Skeletal muscle tissue (tissue), 4 donors: ENCODE measurements around the gene CYFIP2. TPM values are rescaled to one million over a fixed set of nuclear protein-coding genes. Genes with fewer than 3 reads are reported as not detected.
A peak's percentile ranks its signal among the peaks of the same experiment; 100 is the strongest.

Source experiments
- H3K27ac ChIP-seq: one replicate; pipeline ENCODE4 v1.7.0; 2013; ENCODE audit warnings: mild to moderate bottlenecking, low read depth, low read length, inconsistent platforms
- H3K27me3 ChIP-seq, 3 donors: one replicate each; pipeline ENCODE4 v1.7.0; 2013; ENCODE audit warnings: low read length in 3 of 3; ENCODE audit not compliant: control insufficient read depth in 3 of 3, insufficient read depth in 3 of 3
- H3K36me3 ChIP-seq, 3 donors: one replicate each; pipeline ENCODE4 v1.7.0; 2013; ENCODE audit warnings: low read length in 3 of 3; ENCODE audit not compliant: control insufficient read depth in 3 of 3, insufficient read depth in 3 of 3
- H3K4me1 ChIP-seq, 3 donors: one replicate each; pipeline ENCODE4 v1.7.0; 2013; ENCODE audit warnings: low read length in 3 of 3, mild to moderate bottlenecking in 3 of 3; ENCODE audit not compliant: control insufficient read depth in 3 of 3, insufficient read depth in 3 of 3
- H3K4me3 ChIP-seq, 3 donors: one replicate each; pipeline ENCODE4 v1.7.0; 2013; ENCODE audit warnings: low read length in 3 of 3
- H3K9ac ChIP-seq, 3 donors: one replicate each; pipeline ENCODE4 v1.7.0; 2013; ENCODE audit warnings: low read length in 3 of 3, mild to moderate bottlenecking in 3 of 3, moderate library complexity in 2 of 3, low read depth in 1 of 3
- H3K9me3 ChIP-seq, 3 donors: one replicate each; pipeline ENCODE4 v1.7.0; 2013; ENCODE audit warnings: low read length in 3 of 3; ENCODE audit not compliant: control insufficient read depth in 3 of 3
- total RNA-seq: library from RNA; depleted of rRNA; stranded (reverse); fragments of >200 nt; gene quantifications from one replicate; pipeline ENCODE4 v1.2.3, GENCODE V29; 2014
- donor health status: Osteomylitis.

The CYFIP2 gene
- total RNA-seq, 1 donor from 2014 or later, result 7.8 TPM

- no peak overlapping the region for H3K4me3 ChIP-seq
- H3K27ac ChIP-seq, result no peak overlapping the region
- no peaks in the 10 kb centered on the region for H3K27me3 ChIP-seq
- no peaks in the 10 kb centered on the region for H3K4me1 ChIP-seq
- H3K9ac ChIP-seq, result no peak overlapping the region
- peaks cover 0 to 8% (median 0%) of the 10 kb centered on the region in 3 donors for H3K36me3 ChIP-seq
- H3K9me3 ChIP-seq, result no peaks in the 10 kb centered on the region
These were observed 69.9 kb downstream of the CYFIP2 start for GRCh38 chr5:157335534-157336422.

GRCh38 chr5:157336423-157336744 lies 70.5 kb downstream of the CYFIP2 start:
- Histone ChIP-seq H3K9ac (no peak overlapping the region), H3K27ac (no peak overlapping the region), H3K27me3 (no peaks in the 10 kb centered on the region), H3K4me3 (no peak overlapping the region), H3K4me1 (no peaks in the 10 kb centered on the region), H3K9me3 (no peaks in the 10 kb centered on the region), H3K36me3 (peaks cover 0 to 8% (median 0%) of the 10 kb centered on the region in 3 donors)

DNA sequence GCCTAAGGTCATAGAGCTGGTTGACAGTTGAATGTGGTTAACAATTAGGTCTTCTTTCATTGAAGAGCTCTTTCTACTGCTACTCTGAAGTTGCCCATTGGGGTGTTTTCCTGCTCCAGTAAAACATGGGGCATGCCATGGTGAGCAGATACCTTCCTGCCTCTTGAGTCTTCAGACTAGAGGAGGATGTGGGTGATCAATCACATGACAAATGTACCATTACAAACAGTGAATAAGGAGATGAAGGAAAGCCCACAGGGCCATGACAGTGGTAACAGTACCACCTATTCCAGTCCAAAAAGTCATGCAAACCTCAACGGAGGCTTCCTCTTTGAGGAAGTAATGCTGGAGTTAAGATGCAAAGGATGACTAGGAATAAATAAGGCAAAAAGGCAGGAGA lies 73.5 kb downstream of the CYFIP2 start:
- Histone ChIP-seq H3K4me3 (no peak overlapping the region), H3K27me3 (no peaks in the 10 kb centered on the region), H3K27ac (no peak overlapping the region), H3K36me3 (no peaks in the 10 kb centered on the region), H3K9ac (no peak overlapping the region), H3K9me3 (no peaks in the 10 kb centered on the region), H3K4me1 (peaks cover 0 to 6% (median 2%) of the 10 kb centered on the region in 3 donors)

- H3K9me3 ChIP-seq, result no peaks in the 10 kb centered on the region
- H3K4me1 ChIP-seq, result peaks cover 5 to 6% (median 6%) of the 10 kb centered on the region in 3 donors
- no peaks in the 10 kb centered on the region for H3K36me3 ChIP-seq
- H3K9ac ChIP-seq, result no peak overlapping the region
- H3K27me3 ChIP-seq, result no peaks in the 10 kb centered on the region
- H3K27ac ChIP-seq, result no peak overlapping the region
- H3K4me3 ChIP-seq, result no peak overlapping the region
These were observed 77.0 kb downstream of the CYFIP2 start for GRCh38 chr5:157342822-157343402.

- Histone ChIP-seq H3K27me3 (no peaks in the 10 kb centered on the region), H3K9ac (peak overlapping the region in 1 of 3 donors; percentile 17), H3K4me3 (no peak overlapping the region), H3K27ac (peak overlapping the region; percentile 16), H3K4me1 (peaks cover 5 to 6% (median 6%) of the 10 kb centered on the region in 3 donors), H3K9me3 (no peaks in the 10 kb centered on the region), H3K36me3 (no peaks in the 10 kb centered on the region)
These were observed 78.2 kb downstream of the CYFIP2 start for GRCh38 chr5:157343842-157344790.

GRCh38 chr5:157345067-157345466 lies 79.1 kb downstream of the CYFIP2 start:
- no peak overlapping the region for H3K9ac ChIP-seq
- H3K9me3 ChIP-seq, result no peaks in the 10 kb centered on the region
- H3K4me1 ChIP-seq, result peaks cover 5 to 6% (median 6%) of the 10 kb centered on the region in 3 donors
- H3K4me3 ChIP-seq, result no peak overlapping the region
- H3K36me3 ChIP-seq, result no peaks in the 10 kb centered on the region
- H3K27ac ChIP-seq, result no peak overlapping the region
- no peaks in the 10 kb centered on the region for H3K27me3 ChIP-seq

GRCh38 chr5:157345485-157345884 lies 79.6 kb downstream of the CYFIP2 start:
- no peaks in the 10 kb centered on the region for H3K9me3 ChIP-seq
- H3K27ac ChIP-seq, result no peak overlapping the region
- H3K36me3 ChIP-seq, result no peaks in the 10 kb centered on the region
- H3K9ac ChIP-seq, result no peak overlapping the region
- H3K4me3 ChIP-seq, result no peak overlapping the region
- peaks cover 5 to 6% (median 6%) of the 10 kb centered on the region in 3 donors for H3K4me1 ChIP-seq
- H3K27me3 ChIP-seq, result no peaks in the 10 kb centered on the region

DNA sequence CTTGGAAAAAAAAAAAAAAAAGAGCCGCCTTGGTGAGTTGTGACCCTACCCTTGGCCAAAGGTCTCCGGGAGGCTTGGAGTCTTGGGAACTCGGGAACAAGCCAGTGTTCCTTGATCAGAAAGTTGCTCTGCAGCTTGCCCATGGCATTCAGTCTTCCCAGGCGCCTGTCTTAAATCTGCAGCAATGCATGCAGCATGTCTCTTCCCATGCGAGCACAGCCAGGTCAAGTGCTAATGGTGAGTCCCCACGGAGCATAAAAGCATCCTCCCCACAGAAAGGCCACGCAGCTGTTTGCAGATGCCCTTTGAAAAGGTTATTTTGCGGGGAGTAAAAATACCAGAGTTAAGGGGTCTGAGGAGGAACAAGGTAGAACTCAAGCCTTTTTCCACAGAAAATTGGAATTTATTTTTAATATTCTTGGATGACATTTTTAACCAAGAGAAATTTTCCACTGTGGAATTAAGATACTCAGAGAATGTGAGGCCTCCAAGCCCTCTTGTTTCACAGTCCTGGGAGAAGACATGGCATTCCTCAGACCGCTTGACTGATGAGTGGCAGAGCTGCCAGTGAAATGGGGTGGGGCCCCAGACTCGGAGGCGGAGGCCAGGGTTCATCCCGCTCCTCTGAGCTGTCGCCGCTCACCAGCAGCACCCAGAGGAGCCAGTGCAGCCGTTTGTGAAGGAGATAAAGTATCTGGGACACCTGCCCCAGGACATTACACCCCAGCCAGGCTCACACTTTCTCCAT lies 81.6 kb downstream of the CYFIP2 start:
- no peaks in the 10 kb centered on the region for H3K36me3 ChIP-seq
- no peaks in the 10 kb centered on the region for H3K27me3 ChIP-seq
- H3K27ac ChIP-seq, result no peak overlapping the region
- H3K4me3 ChIP-seq, result no peak overlapping the region
- H3K9me3 ChIP-seq, result no peaks in the 10 kb centered on the region
- no peak overlapping the region for H3K9ac ChIP-seq
- H3K4me1 ChIP-seq, result peaks cover 5 to 6% (median 6%) of the 10 kb centered on the region in 3 donors

GRCh38 chr5:157348049-157348400 lies 82.1 kb downstream of the CYFIP2 start:
- Histone ChIP-seq H3K9ac (no peak overlapping the region), H3K27ac (no peak overlapping the region), H3K4me1 (peaks cover 5 to 6% (median 6%) of the 10 kb centered on the region in 3 donors), H3K36me3 (no peaks in the 10 kb centered on the region), H3K4me3 (no peak overlapping the region), H3K9me3 (no peaks in the 10 kb centered on the region), H3K27me3 (no peaks in the 10 kb centered on the region)
